K562 (cell line): ENCODE results near the gene COPS8.

Experiments used
- BHLHE40 ChIP-seq: IDR thresholded peaks from 2 replicates; pipeline ENCODE4 v1.6.1; 2011; ENCODE audit warnings: low read length, improper control_type of control experiment
- EGR1 ChIP-seq: fragments of 450-650 bp; conservative IDR thresholded peaks from 2 replicates; pipeline ENCODE4 v1.6.1; 2017; ENCODE audit warnings: mild to moderate bottlenecking
- FOXA3 ChIP-seq, 2 experiments: fragments of 450-650 bp in 1 of 2; sonication (generic) in 1 of 2; formaldehyde crosslinking; IDR thresholded peaks in 1 of 2; conservative IDR thresholded peaks in 1 of 2; 2 replicates each; pipeline versions ENCODE4 v1.4.0 to v1.8.0; 2020 to 2022; ENCODE audit warnings: mild to moderate bottlenecking in 2 of 2, missing genetic modification reagents in 1 of 2
- HOXB6 ChIP-seq: fragments of 250-450 bp; sonication (Bioruptor Pico); IDR thresholded peaks from 2 replicates; pipeline ENCODE4 v1.5.1; 2022; ENCODE audit warnings: mild to moderate bottlenecking, borderline replicate concordance
- POLR2AphosphoS5 ChIP-seq: IDR thresholded peaks from 2 replicates; pipeline ENCODE4 v1.6.1; 2011; ENCODE audit warnings: mild to moderate bottlenecking, low read depth, low read length, moderate library complexity; ENCODE audit not compliant: control insufficient read depth, insufficient read depth
- RBM39 ChIP-seq: fragments of 200-400 bp; formaldehyde crosslinking; optimal IDR thresholded peaks from 2 replicates; pipeline ENCODE3; 2018; ENCODE audit warnings: low read depth, low read length
- TF ChIP-seq, protein P1 (sequence below): sonication (generic); formaldehyde crosslinking; IDR thresholded peaks from 2 replicates; pipeline ENCODE4 v1.8.0; 2022; ENCODE audit warnings: mild to moderate bottlenecking, low read depth, missing genetic modification reagents
- TF ChIP-seq, protein P2 (sequence below), 3 experiments: IDR thresholded peaks in 2 of 3; conservative IDR thresholded peaks in 1 of 3; 2 replicates each; pipeline ENCODE4 v1.5.1; 2011 to 2012; ENCODE audit warnings: low read length in 3 of 3, mild to moderate bottlenecking in 3 of 3, control low read depth in 2 of 3, improper control_type of control experiment in 1 of 3, inconsistent platforms in 1 of 3, low read depth in 1 of 3, mixed read lengths in 1 of 3, moderate library complexity in 1 of 3; ENCODE audit not compliant: insufficient read depth in 2 of 3

DNA sequence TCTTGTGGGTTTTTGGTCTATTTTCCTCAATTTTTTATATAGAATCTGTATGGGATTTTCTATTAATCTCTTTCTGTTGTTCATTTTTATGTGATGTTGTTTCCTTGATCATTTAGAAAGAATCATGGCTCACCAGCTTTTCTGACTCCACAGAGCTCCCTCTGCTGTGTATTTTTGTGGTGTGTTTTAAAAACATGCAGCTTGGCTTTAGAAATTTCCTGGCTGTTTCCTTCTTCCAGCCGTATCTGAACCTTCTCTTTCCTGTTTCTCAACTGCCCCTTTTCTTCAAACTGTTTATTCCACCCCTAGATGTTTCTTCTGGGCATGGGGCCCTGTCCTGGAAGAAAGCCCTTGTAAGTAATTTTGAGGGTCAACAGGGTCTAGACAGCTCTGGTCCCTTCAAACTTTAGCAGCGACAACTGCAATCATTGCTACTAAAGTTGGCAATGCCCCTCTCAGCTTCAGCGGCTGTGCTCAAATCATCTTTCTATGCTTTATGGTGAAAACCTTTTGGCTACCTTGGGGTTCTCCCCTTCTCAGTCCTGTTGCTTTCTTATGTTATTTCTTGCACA lies 17.6 kb upstream of the COPS8 start:
- TF ChIP-seq RBM39 (no peak), BHLHE40 (no peak), HOXB6 (no peak), FOXA3 (CRISPR knock-in tag; conservative IDR thresholded peaks at IDR 0.05 in 1 of 2, IDR thresholded peaks at IDR 0.05 in 1 of 2) (no peak), EGR1 (no peak), POLR2AphosphoS5 (no peak)
- TF ChIP-seq, protein P1, sequence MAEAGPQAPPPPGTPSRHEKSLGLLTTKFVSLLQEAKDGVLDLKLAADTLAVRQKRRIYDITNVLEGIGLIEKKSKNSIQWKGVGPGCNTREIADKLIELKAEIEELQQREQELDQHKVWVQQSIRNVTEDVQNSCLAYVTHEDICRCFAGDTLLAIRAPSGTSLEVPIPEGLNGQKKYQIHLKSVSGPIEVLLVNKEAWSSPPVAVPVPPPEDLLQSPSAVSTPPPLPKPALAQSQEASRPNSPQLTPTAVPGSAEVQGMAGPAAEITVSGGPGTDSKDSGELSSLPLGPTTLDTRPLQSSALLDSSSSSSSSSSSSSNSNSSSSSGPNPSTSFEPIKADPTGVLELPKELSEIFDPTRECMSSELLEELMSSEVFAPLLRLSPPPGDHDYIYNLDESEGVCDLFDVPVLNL (CRISPR knock-in tag) = no peak
- TF ChIP-seq, protein P2, sequence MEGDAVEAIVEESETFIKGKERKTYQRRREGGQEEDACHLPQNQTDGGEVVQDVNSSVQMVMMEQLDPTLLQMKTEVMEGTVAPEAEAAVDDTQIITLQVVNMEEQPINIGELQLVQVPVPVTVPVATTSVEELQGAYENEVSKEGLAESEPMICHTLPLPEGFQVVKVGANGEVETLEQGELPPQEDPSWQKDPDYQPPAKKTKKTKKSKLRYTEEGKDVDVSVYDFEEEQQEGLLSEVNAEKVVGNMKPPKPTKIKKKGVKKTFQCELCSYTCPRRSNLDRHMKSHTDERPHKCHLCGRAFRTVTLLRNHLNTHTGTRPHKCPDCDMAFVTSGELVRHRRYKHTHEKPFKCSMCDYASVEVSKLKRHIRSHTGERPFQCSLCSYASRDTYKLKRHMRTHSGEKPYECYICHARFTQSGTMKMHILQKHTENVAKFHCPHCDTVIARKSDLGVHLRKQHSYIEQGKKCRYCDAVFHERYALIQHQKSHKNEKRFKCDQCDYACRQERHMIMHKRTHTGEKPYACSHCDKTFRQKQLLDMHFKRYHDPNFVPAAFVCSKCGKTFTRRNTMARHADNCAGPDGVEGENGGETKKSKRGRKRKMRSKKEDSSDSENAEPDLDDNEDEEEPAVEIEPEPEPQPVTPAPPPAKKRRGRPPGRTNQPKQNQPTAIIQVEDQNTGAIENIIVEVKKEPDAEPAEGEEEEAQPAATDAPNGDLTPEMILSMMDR (IDR thresholded peaks at IDR 0.05 in 2 of 3, conservative IDR thresholded peaks at IDR 0.05 in 1 of 3; ENCODE audit: insufficient read depth in 2 of 3, low read depth in 1 of 3, low read length in 3 of 3) = no peak
